Lower lobe of right lung (tissue), 2 donors: ENCODE results near the gene HOOK1. TPM values are rescaled to one million over a fixed set of nuclear protein-coding genes. Genes with fewer than 3 reads are reported as not detected.

ENCODE experiments used
- ATAC-seq, 2 donors: fragments of 200-7000 bp; cut with Tn5 transposase; one replicate each; pipeline ENCODE4 v1.9.1; 2020 to 2022; ENCODE audit warnings: mild to moderate bottlenecking in 2 of 2, moderate library complexity in 2 of 2
- DNase-seq: peaks from one replicate; pipeline ENCODE4 v3.0.0-alpha.2; 2020
- H3K27ac ChIP-seq: fragments of 200-600 bp; one replicate; pipeline ENCODE4 v1.8.0; 2022
- H3K27me3 ChIP-seq: fragments of 200-600 bp; one replicate; pipeline ENCODE4 v1.8.0; 2022; ENCODE audit warnings: low read depth
- H3K36me3 ChIP-seq: fragments of 200-600 bp; one replicate; pipeline ENCODE4 v1.8.0; 2022; ENCODE audit warnings: mild to moderate bottlenecking
- H3K4me1 ChIP-seq: fragments of 200-600 bp; one replicate; pipeline ENCODE4 v1.8.0; 2022
- H3K4me3 ChIP-seq: fragments of 200-600 bp; one replicate; pipeline ENCODE4 v1.8.0; 2022; ENCODE audit warnings: mild to moderate bottlenecking
- H3K9me3 ChIP-seq: fragments of 200-600 bp; one replicate; pipeline ENCODE4 v1.8.0; 2022
- intact Hi-C: fragments of 100-400 bp; cut with DNase I; formaldehyde crosslinking; loops from one replicate; pipeline ENCODE4 v1.11.0; 2022
- total RNA-seq: library from RNA; stranded (reverse); fragmentation: NEBNext Ultra II Directional; extraction: Animal tissue kit (Norgen Biotek cat#: 25700); gene quantifications from one replicate; pipeline ENCODE4 v1.2.1, GENCODE V29; 2021
- TF ChIP-seq, protein P1 (sequence below): fragments of 200-600 bp; IDR thresholded peaks from one replicate; pipeline ENCODE4 v1.8.0; 2022; ENCODE audit warnings: antibody characterized with exemption, mild to moderate bottlenecking
- donor health status: DM: no; HTN: yes; CAD: no; lungs with severe emphysema.

HOOK1 gene
- total RNA-seq, 1 donor from 2014 or later, result 14.7 TPM

DNA sequence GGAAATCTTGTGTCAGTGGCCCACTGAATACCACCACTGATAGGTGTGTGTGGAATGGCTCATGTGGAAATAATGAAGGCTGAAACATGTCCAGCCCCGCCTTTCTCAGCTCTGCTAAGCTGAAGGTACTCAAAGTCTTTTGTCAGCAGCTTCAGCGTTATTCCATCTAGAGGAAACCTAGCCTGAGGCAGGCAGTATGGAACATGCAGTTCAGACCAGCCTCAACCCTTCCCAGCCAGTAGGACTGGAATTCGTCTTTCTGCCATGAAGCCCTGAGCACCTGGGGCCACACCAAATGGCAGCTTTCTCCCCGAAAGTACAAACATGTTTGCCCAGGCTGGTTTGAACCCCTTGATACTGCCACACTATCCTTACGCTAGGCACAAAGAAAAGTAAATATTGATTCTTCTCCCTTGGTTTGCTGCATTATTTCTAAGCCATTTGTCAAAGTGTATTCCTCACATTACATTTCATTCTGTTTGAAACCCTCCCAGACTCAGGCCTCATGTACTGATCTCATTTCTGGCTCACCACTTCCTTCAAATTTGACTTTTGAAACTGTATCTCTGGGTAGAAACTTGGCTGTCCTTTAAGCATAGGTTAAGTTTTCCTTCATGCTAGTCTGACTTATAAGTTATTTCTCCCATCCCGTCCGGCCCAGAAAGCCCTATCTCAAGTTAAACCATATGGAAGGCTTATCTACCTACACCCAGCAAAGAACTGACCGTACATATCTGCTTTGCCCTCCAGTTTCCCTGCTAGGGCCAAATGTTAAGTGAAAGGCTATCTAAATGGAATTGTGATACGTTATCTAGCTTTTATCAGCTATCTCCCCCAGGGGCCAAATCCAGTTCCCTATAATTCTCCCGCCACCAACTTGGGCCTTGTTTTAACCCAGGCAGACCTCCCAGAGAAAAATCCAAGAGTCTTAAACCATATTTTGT is 45.7 kb upstream of the HOOK1 start:
- intact Hi-C loops, result no loop called here
- no peak overlapping the region for H3K4me3 ChIP-seq
- H3K36me3 ChIP-seq, result no peaks in the 10 kb centered on the region
- no peaks in the 10 kb centered on the region for H3K27me3 ChIP-seq
- TF ChIP-seq, protein P1, sequence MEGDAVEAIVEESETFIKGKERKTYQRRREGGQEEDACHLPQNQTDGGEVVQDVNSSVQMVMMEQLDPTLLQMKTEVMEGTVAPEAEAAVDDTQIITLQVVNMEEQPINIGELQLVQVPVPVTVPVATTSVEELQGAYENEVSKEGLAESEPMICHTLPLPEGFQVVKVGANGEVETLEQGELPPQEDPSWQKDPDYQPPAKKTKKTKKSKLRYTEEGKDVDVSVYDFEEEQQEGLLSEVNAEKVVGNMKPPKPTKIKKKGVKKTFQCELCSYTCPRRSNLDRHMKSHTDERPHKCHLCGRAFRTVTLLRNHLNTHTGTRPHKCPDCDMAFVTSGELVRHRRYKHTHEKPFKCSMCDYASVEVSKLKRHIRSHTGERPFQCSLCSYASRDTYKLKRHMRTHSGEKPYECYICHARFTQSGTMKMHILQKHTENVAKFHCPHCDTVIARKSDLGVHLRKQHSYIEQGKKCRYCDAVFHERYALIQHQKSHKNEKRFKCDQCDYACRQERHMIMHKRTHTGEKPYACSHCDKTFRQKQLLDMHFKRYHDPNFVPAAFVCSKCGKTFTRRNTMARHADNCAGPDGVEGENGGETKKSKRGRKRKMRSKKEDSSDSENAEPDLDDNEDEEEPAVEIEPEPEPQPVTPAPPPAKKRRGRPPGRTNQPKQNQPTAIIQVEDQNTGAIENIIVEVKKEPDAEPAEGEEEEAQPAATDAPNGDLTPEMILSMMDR, result no peak
- ATAC-seq (no peak), DNase-seq (no peak)
- H3K9me3 ChIP-seq, result no peaks in the 10 kb centered on the region
- H3K27ac ChIP-seq, result no peak overlapping the region
- H3K4me1 ChIP-seq, result no peaks in the 10 kb centered on the region

- Histone ChIP-seq H3K36me3 (no peaks in the 10 kb centered on the region), H3K4me3 (no peak overlapping the region), H3K27me3 (no peaks in the 10 kb centered on the region), H3K9me3 (no peaks in the 10 kb centered on the region), H3K27ac (no peak overlapping the region), H3K4me1 (no peaks in the 10 kb centered on the region)
- DNase-seq (no peak), ATAC-seq (no peak)
- intact Hi-C loops, result no loop called here
- TF ChIP-seq, protein P1, result no peak
These were observed 45.0 kb upstream of the HOOK1 start for GRCh38 chr1:59769736-59770095.

DNA sequence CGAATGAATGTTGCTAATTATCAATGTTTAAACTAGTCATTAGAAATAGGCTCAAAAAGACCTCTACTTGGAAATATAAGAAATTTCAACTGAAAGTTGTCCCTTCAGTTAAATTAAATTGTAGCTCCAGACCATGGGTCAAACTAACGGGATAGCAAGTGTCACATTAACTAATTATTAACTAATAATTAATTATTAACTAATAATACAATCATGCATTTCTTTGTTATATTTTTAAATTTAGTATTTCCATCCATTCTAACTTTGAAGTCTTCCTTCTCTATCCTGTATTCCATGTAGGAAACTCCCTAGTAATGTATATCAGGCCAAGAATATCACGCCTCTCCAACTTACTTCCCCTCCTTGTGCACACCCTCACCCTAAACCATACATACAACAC is 43.4 kb upstream of the HOOK1 start:
- Histone ChIP-seq H3K4me3 (no peak overlapping the region), H3K27ac (no peak overlapping the region), H3K36me3 (no peaks in the 10 kb centered on the region), H3K4me1 (no peaks in the 10 kb centered on the region), H3K27me3 (no peaks in the 10 kb centered on the region), H3K9me3 (no peaks in the 10 kb centered on the region)
- DNase-seq (no peak), ATAC-seq (no peak)
- intact Hi-C loops, result no loop called here
- TF ChIP-seq, protein P1, result no peak

DNA sequence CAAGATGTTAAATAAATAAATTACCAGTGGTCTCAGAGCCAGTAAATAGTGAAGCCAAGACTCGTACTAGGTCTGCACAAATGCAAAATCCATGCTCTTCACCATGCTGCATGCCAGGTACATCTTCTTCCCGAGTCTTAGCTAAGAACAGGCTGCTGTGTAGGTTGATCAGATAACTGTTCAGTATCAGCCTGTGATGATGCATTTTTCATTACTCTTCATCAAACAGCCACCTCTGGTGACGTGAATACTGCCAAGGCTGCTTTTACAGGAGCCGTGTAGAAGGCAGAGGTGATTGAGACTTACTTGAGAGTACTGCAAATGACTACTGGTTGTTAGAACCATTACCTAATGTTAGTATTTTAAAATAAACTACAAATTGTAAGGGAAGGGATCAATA is 39.3 kb upstream of the HOOK1 start:
- DNase-seq (no peak), ATAC-seq (no peak)
- no peaks in the 10 kb centered on the region for H3K27me3 ChIP-seq
- TF ChIP-seq, protein P1, result no peak
- no peaks in the 10 kb centered on the region for H3K4me1 ChIP-seq
- no peak overlapping the region for H3K4me3 ChIP-seq
- intact Hi-C loops, result no loop called here
- H3K27ac ChIP-seq, result no peak overlapping the region
- H3K36me3 ChIP-seq, result no peaks in the 10 kb centered on the region
- H3K9me3 ChIP-seq, result no peaks in the 10 kb centered on the region

DNA sequence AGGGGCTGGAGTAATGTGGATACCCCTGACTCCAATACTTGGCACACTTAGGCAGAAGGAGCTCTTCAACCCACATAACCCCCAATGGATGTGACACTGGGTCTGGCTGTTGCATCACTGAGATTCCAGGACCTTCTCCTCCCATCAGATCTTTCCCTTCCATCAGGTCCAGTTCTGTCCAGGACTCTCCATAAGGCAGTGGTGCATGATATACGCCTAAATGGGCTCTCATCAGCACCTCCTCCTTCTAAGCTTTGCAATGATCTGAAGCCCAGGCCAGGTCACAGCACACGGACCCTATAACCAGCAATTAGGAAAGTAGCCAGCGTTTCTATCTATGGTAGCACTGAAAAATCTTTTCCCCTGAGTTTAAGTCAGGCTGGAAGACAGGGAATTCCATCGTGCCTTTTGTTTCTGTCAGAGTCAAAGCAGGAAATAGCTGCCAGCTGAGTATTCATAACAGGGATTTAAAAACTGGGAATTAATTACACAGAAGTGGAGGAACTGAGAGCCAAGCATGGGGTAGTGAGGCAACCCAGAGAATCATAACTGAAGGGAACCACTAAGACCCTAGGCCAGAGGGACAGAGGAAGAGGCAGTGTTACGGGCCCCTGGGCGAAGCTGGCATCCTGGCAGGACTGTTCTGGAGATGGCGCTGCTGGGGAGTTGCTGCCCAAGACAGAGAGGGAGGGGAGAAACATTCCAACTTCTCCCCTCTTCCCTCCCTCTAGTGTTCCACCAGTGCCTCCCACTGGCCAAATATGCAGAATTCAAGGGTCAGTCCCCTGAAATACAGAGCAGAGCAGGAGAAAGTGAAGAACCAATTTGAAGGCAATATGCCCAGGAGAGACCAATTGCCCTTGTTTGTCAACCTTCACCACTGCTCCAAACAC is 37.5 kb upstream of the HOOK1 start:
- intact Hi-C loops, result no loop called here
- ATAC-seq (no peak), DNase-seq (no peak)
- no peaks in the 10 kb centered on the region for H3K27me3 ChIP-seq
- H3K36me3 ChIP-seq, result no peaks in the 10 kb centered on the region
- no peaks in the 10 kb centered on the region for H3K9me3 ChIP-seq
- H3K4me3 ChIP-seq, result no peak overlapping the region
- H3K27ac ChIP-seq, result no peak overlapping the region
- TF ChIP-seq, protein P1, result no peak
- no peaks in the 10 kb centered on the region for H3K4me1 ChIP-seq
